Endodermal cell (in vitro differentiated cells): ENCODE results near the gene BTN1A1. TPM values are rescaled to one million over a fixed set of nuclear protein-coding genes. Genes with fewer than 3 reads are reported as not detected.

Experiments
- DNase-seq: peaks from one replicate; pipeline ENCODE4 v3.0.0-alpha.2; 2017
- H3K27ac ChIP-seq: 2 replicates; pipeline ENCODE4 v1.5.1; 2013; ENCODE audit warnings: mild to moderate bottlenecking, low read depth, low read length, moderate library complexity
- H3K27me3 ChIP-seq: 2 replicates; pipeline ENCODE4 v1.6.1; 2013; ENCODE audit warnings: mild to moderate bottlenecking, low read length, moderate library complexity; ENCODE audit not compliant: insufficient read depth, control insufficient read depth, poor library complexity, severe bottlenecking
- H3K36me3 ChIP-seq: 2 replicates; pipeline ENCODE4 v1.7.0; 2013; ENCODE audit warnings: mild to moderate bottlenecking, low read length, moderate library complexity; ENCODE audit not compliant: control insufficient read depth, insufficient read depth
- H3K4me1 ChIP-seq: one replicate; pipeline ENCODE4 v1.7.0; 2013; ENCODE audit warnings: low read length; ENCODE audit not compliant: control insufficient read depth, insufficient read depth
- H3K4me3 ChIP-seq: 2 replicates; pipeline ENCODE4 v1.5.1; 2013; ENCODE audit warnings: mild to moderate bottlenecking, low read length, moderate library complexity
- H3K9ac ChIP-seq: 2 replicates; pipeline ENCODE4 v1.6.1; 2013; ENCODE audit warnings: mild to moderate bottlenecking, low read length, moderate library complexity; ENCODE audit not compliant: poor library complexity, severe bottlenecking; ENCODE audit errors: extremely low read depth
- H3K9me3 ChIP-seq: 2 replicates; pipeline ENCODE4 v1.6.1; 2013; ENCODE audit warnings: mild to moderate bottlenecking, low read length, moderate library complexity; ENCODE audit not compliant: control insufficient read depth
- H3K27ac Mint-ChIP-seq: 2 replicates; pipeline ENCODE4 v1.8.0; 2020; ENCODE audit warnings: mixed read lengths
- H3K27me3 Mint-ChIP-seq: 2 replicates; pipeline ENCODE4 v1.8.0; 2021; ENCODE audit warnings: mild to moderate bottlenecking, mixed read lengths; ENCODE audit not compliant: insufficient read depth
- H3K36me3 Mint-ChIP-seq: 2 replicates; pipeline ENCODE4 v1.8.0; 2020; ENCODE audit warnings: low read depth, mixed read lengths
- H3K4me1 Mint-ChIP-seq: 2 replicates; pipeline ENCODE4 v1.8.0; 2020; ENCODE audit warnings: mixed read lengths
- H3K4me3 Mint-ChIP-seq: 2 replicates; pipeline ENCODE4 v1.8.0; 2020; ENCODE audit warnings: mild to moderate bottlenecking, moderate library complexity, mixed read lengths
- H3K9me3 Mint-ChIP-seq: 2 replicates; pipeline ENCODE4 v1.8.0; 2020; ENCODE audit warnings: mild to moderate bottlenecking, mixed read lengths
- WGBS, 2 experiments: methylation state at CpG; one replicate each; pipeline versions ENCODE4 v1.1.5 to v1.1.7; 2013; ENCODE audit warnings: missing lambda C conversion rate in 2 of 2, mixed read lengths in 1 of 2; ENCODE audit not compliant: insufficient coverage in 1 of 2, insufficient read length in 1 of 2; 5-methylcytosine and 5-hydroxymethylcytosine counted together
- total RNA-seq, 2 donors: library from RNA; stranded (reverse); fragmentation: NEBNext Ultra II Directional in 1 of 2; extraction: Animal tissue kit (Norgen Biotek cat#: 25700) in 1 of 2; gene quantifications; 2 replicates in 1 of 2; 3 replicates in 1 of 2; pipeline ENCODE4 v1.2.1, GENCODE V29; 2021
- TF ChIP-seq, protein P1 (sequence below): fragments of 200-600 bp; sonication (generic); conservative IDR thresholded peaks from 2 replicates; pipeline ENCODE4 v1.5.0; 2021; ENCODE audit warnings: antibody characterized with exemption, mild to moderate bottlenecking

BTN1A1 gene
- total RNA-seq, 2 donors from 2014 or later, result 0.11 TPM; not detected in 1

DNA sequence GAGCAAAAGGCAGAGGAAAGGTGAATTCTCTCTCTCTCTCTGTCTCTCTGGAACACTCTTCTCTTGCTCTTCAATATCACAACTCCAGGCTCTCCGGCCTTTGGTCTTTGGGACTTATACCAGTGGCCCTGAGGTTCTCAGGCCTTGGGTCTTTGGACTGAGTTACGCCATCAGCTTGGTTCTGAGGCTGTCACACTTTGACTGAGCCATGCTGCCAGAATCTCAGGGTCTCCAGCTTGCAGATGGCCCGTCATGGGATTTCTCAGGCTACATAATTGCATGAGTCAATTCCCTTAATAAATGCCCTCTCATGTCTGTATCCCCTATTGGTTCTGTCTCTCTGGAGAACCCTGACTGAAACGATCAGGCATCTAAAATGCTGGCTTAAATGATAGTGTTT is 29.5 kb upstream of the BTN1A1 start:
- H3K36me3 Mint-ChIP-seq, result peaks cover 40% of the 10 kb centered on the region
- no peak overlapping the region for H3K4me3 Mint-ChIP-seq
- Histone ChIP-seq H3K27me3 (no peaks in the 10 kb centered on the region), H3K36me3 (peaks cover 32% of the 10 kb centered on the region), H3K4me1 (no peaks in the 10 kb centered on the region), H3K4me3 (no peak overlapping the region), H3K9ac (no peak overlapping the region), H3K9me3 (peaks cover 16% of the 10 kb centered on the region), H3K27ac (no peak overlapping the region)
- WGBS, 2 experiments, result 92 to 95% methylated on average over 4 of the region's 4 CpGs
- peaks cover 11% of the 10 kb centered on the region for H3K4me1 Mint-ChIP-seq
- no peak overlapping the region for H3K27ac Mint-ChIP-seq
- peaks cover 2% of the 10 kb centered on the region for H3K27me3 Mint-ChIP-seq
- peaks cover 6% of the 10 kb centered on the region for H3K9me3 Mint-ChIP-seq
- TF ChIP-seq, protein P1, sequence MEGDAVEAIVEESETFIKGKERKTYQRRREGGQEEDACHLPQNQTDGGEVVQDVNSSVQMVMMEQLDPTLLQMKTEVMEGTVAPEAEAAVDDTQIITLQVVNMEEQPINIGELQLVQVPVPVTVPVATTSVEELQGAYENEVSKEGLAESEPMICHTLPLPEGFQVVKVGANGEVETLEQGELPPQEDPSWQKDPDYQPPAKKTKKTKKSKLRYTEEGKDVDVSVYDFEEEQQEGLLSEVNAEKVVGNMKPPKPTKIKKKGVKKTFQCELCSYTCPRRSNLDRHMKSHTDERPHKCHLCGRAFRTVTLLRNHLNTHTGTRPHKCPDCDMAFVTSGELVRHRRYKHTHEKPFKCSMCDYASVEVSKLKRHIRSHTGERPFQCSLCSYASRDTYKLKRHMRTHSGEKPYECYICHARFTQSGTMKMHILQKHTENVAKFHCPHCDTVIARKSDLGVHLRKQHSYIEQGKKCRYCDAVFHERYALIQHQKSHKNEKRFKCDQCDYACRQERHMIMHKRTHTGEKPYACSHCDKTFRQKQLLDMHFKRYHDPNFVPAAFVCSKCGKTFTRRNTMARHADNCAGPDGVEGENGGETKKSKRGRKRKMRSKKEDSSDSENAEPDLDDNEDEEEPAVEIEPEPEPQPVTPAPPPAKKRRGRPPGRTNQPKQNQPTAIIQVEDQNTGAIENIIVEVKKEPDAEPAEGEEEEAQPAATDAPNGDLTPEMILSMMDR, result no peak
- no peak for DNase-seq

DNA sequence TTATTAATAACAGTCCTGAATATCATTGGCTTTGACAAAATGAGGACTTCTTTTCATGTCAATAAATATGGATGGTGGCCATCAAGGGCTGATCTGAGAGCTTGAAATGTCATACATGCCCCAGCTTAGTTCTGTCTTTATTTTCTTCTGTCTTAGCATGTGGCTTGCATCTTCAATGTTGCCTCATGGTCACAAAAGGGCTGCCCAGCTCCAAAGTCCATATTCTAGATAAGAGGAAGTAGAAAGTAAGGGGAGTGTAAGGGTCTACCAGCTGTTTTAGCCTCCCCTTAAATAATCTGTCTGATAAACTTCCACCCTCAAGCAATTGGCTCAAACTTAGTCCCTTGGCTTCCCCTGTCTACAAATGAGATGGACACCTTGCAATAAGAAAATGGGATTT is 28.1 kb upstream of the BTN1A1 start:
- Mint-ChIP-seq H3K4me3 (no peak overlapping the region), H3K4me1 (peaks cover 17% of the 10 kb centered on the region), H3K36me3 (peaks cover 27% of the 10 kb centered on the region), H3K27me3 (peaks cover 2% of the 10 kb centered on the region), H3K27ac (no peak overlapping the region), H3K9me3 (peaks cover 6% of the 10 kb centered on the region)
- H3K27ac ChIP-seq, result no peak overlapping the region
- H3K4me3 ChIP-seq, result no peak overlapping the region
- DNase-seq, result no peak
- H3K4me1 ChIP-seq, result no peaks in the 10 kb centered on the region
- no peak overlapping the region for H3K9ac ChIP-seq
- TF ChIP-seq, protein P1, result no peak
- peaks cover 16% of the 10 kb centered on the region for H3K9me3 ChIP-seq
- H3K36me3 ChIP-seq, result peaks cover 20% of the 10 kb centered on the region
- no peaks in the 10 kb centered on the region for H3K27me3 ChIP-seq

DNA sequence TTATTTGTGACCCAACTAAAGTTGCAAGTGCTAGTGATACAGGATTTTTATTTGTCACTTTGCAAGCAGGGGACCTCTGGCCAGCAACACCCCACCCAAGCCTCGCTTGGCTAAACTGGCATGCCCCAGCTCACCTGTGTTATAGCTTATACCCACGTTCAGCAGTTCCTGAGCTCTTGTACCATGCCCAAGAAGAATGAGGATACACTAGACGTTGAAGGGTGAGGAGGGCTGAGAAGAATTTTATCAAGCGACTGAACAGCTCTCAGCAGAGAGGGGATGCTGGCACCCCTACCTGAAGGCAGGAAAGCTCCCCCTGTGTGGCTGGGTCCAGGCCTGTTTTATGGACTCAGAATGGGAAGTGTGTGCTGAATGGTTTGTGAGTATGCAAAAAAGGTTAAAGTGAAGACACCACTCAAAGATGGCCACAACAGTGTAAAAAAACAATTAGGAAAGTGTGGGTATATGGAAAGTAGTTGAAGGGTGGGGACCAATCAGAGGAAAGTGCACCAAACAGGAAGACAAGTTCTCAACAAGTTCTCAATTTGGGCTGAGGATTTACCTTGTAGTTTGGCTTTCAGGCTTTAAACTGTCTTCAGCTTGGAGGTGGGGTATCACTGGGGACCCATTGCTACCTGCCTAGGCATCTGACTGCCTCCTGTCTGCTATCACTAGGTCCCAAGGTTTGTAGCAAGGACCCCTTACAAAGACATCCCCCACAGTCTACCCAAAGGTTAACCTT is 27.4 kb upstream of the BTN1A1 start:
- Mint-ChIP-seq H3K27me3 (peaks cover 2% of the 10 kb centered on the region), H3K27ac (no peak overlapping the region), H3K4me1 (peaks cover 17% of the 10 kb centered on the region), H3K9me3 (peaks cover 6% of the 10 kb centered on the region), H3K36me3 (peaks cover 20% of the 10 kb centered on the region), H3K4me3 (no peak overlapping the region)
- Histone ChIP-seq H3K9me3 (peaks cover 16% of the 10 kb centered on the region), H3K36me3 (peaks cover 15% of the 10 kb centered on the region), H3K4me1 (no peaks in the 10 kb centered on the region), H3K27ac (no peak overlapping the region), H3K9ac (no peak overlapping the region), H3K4me3 (no peak overlapping the region), H3K27me3 (no peaks in the 10 kb centered on the region)
- 94% methylated on average over 3 to 4 of the region's 4 CpGs for WGBS, 2 experiments
- no peak for DNase-seq
- TF ChIP-seq, protein P1, result no peak
